ENCODE data around the gene CLMP. TPM values are rescaled to one million over a fixed set of nuclear protein-coding genes. Genes with fewer than 3 reads are reported as not detected.

CLMP gene
- total RNA-seq, 1 experiment from 2014 or later, result 5.4 TPM

- Histone ChIP-seq H2AFZ (no peak overlapping the region), H4K20me1 (ENCODE audit: insufficient read depth) (peaks cover 34% of the 10 kb centered on the region), H3K4me1 (replicated peaks; ENCODE audit: insufficient read depth) (peaks cover 7% of the 10 kb centered on the region), H3K27ac (no peak overlapping the region), H3K79me2 (ENCODE audit: low read depth) (peaks cover 14% of the 10 kb centered on the region), H3K36me3 (ENCODE audit: low read depth) (peaks cover 23% of the 10 kb centered on the region), H3K27me3 (ENCODE audit: insufficient read depth, low read depth) (no peaks in the 10 kb centered on the region), H3K9me3 (ENCODE audit: insufficient read depth, low read depth) (no peaks in the 10 kb centered on the region), H3F3A (ENCODE audit: insufficient read depth, low read depth) (peaks cover 50% of the 10 kb centered on the region), H3K4me2 (no peak overlapping the region), H3K4me3 (no peak overlapping the region), H3K9me2 (ENCODE audit: insufficient read depth) (no peaks in the 10 kb centered on the region)
- DNase-seq, result no peak
- ChIA-PET CTCF (interaction anchor here (0.5 to 2.0 kb wide), 6 partner anchors 9 to 420 kb away, joined by 3 to 6 read pairs (median 4); no protein-coding TSS in a partner anchor), POLR2A (ENCODE audit: unreplicated experiment) (interaction anchor here (0.5 to 1.1 kb wide), 7 partner anchors 7 to 506 kb away, joined by 3 to 12 read pairs (median 4); partner anchors contain the start of gene HSPA8)
- TF ChIP-seq CTCF (conservative IDR thresholded peaks at IDR 0.05) (no peak), EZH2 (IDR thresholded peaks at IDR 0.05; ENCODE audit: low read depth) (no peak)
- intact Hi-C loops (cut with micrococcal nuclease; ENCODE audit: unreplicated experiment), result loop anchor here (10.0 kb wide), 1 partner anchor 258 kb away; no protein-coding TSS in a partner anchor
- no TSS peak for BruUV-seq (replicated peaks)
These were observed 141.9 kb downstream of the CLMP start for GRCh38 chr11:123052901-123053721.

GRCh38 chr11:123051634-123052033 is 143.4 kb downstream of the CLMP start:
- POLR2A ChIA-PET (ENCODE audit: unreplicated experiment), result no interaction called here
- no peak for TF ChIP-seq EZH2 (IDR thresholded peaks at IDR 0.05; ENCODE audit: low read depth)
- no peak for TF ChIP-seq CTCF (conservative IDR thresholded peaks at IDR 0.05)
- Histone ChIP-seq H3K36me3 (ENCODE audit: low read depth) (peaks cover 9% of the 10 kb centered on the region), H3K9me2 (ENCODE audit: insufficient read depth) (no peaks in the 10 kb centered on the region), H3K79me2 (ENCODE audit: low read depth) (peaks cover under 1% of the 10 kb centered on the region), H3K27me3 (ENCODE audit: insufficient read depth, low read depth) (no peaks in the 10 kb centered on the region), H3F3A (ENCODE audit: insufficient read depth, low read depth) (peaks cover 35% of the 10 kb centered on the region), H3K9me3 (ENCODE audit: insufficient read depth, low read depth) (no peaks in the 10 kb centered on the region), H3K27ac (no peak overlapping the region), H2AFZ (no peak overlapping the region), H3K4me2 (no peak overlapping the region), H4K20me1 (ENCODE audit: insufficient read depth) (peaks cover 19% of the 10 kb centered on the region), H3K4me3 (no peak overlapping the region), H3K4me1 (replicated peaks; ENCODE audit: insufficient read depth) (no peaks in the 10 kb centered on the region)
- no TSS peak for BruUV-seq (replicated peaks)
- CTCF ChIA-PET, result no interaction called here
- no peak for DNase-seq
- intact Hi-C loops (cut with micrococcal nuclease; ENCODE audit: unreplicated experiment), result loop anchor here (10.0 kb wide), 1 partner anchor 257 kb away; no protein-coding TSS in a partner anchor

GRCh38 chr11:123051146-123051545 is 143.9 kb downstream of the CLMP start:
- no peaks in the 10 kb centered on the region for H3K9me3 ChIP-seq (ENCODE audit: insufficient read depth, low read depth)
- 0 out of 2 replicates have a peak, but pooled peaks cover 4% of the 10 kb centered on the region for H3K36me3 ChIP-seq (ENCODE audit: low read depth)
- H3K27ac ChIP-seq, result no peak overlapping the region
- POLR2A ChIA-PET (ENCODE audit: unreplicated experiment), result no interaction called here
- no peak overlapping the region for H3K4me2 ChIP-seq
- no peak overlapping the region for H2AFZ ChIP-seq
- no peak for TF ChIP-seq CTCF (conservative IDR thresholded peaks at IDR 0.05)
- no peak for TF ChIP-seq EZH2 (IDR thresholded peaks at IDR 0.05; ENCODE audit: low read depth)
- intact Hi-C loops (cut with micrococcal nuclease; ENCODE audit: unreplicated experiment), result loop anchor here (10.0 kb wide), 1 partner anchor 256 kb away; no protein-coding TSS in a partner anchor
- no peaks in the 10 kb centered on the region for H3K4me1 ChIP-seq (replicated peaks; ENCODE audit: insufficient read depth)
- no TSS peak for BruUV-seq (replicated peaks)
- no peak overlapping the region for H3K4me3 ChIP-seq
- H3K9me2 ChIP-seq (ENCODE audit: insufficient read depth), result no peaks in the 10 kb centered on the region
- CTCF ChIA-PET, result no interaction called here
- H3K79me2 ChIP-seq (ENCODE audit: low read depth), result no peaks in the 10 kb centered on the region
- peaks cover 30% of the 10 kb centered on the region for H3F3A ChIP-seq (ENCODE audit: insufficient read depth, low read depth)
- no peak for DNase-seq
- peaks cover 15% of the 10 kb centered on the region for H4K20me1 ChIP-seq (ENCODE audit: insufficient read depth)
- H3K27me3 ChIP-seq (ENCODE audit: insufficient read depth, low read depth), result no peaks in the 10 kb centered on the region
